ENCODE measurements around the gene LPCAT2.

- no peak for TF ChIP-seq HDGF (IDR thresholded peaks at IDR 0.05; ENCODE audit: borderline replicate concordance)
- TF ChIP-seq LEF1 (IDR thresholded peaks at IDR 0.05; ENCODE audit: borderline replicate concordance): no peak
- TF ChIP-seq ARNT (IDR thresholded peaks at IDR 0.05): no peak
- TF ChIP-seq NFRKB (IDR thresholded peaks at IDR 0.05): no peak
- no peak for TF ChIP-seq FOXA1 (IDR thresholded peaks at IDR 0.05)
- TF ChIP-seq BHLHE40 (IDR thresholded peaks at IDR 0.05; ENCODE audit: borderline replicate concordance): no peak
- TF ChIP-seq SP1 (IDR thresholded peaks at IDR 0.05): no peak
Measured at GRCh38 chr16:55529018-55529417, 20.1 kb downstream of the LPCAT2 start.
